Coronary artery (tissue), 2 donors: ENCODE data around the gene FAM13A.
"Not testable (repeated sequence)": the region's sequence is repeated elsewhere in the genome, so short reads cannot be mapped to it uniquely, and the experiment has no call there.

ENCODE experiments used
- DNase-seq: peaks from one replicate; pipeline ENCODE4 v3.0.0-alpha.2; 2017; ENCODE audit warnings: low spot score
- H3K27ac ChIP-seq, 2 donors: fragments of 200-600 bp; sonication (generic); one replicate each; pipeline ENCODE4 v1.5.1; 2016 to 2019
- H3K4me3 ChIP-seq: fragments of 200-600 bp; sonication (generic); 2 replicates; pipeline ENCODE4 v1.5.1; 2016; ENCODE audit warnings: mild to moderate bottlenecking, moderate library complexity
- CTCF ChIP-seq: fragments of 200-600 bp; sonication (generic); IDR thresholded peaks from one replicate; pipeline ENCODE4 v1.5.1; 2019; ENCODE audit warnings: antibody characterized with exemption

FAM13A gene

DNA sequence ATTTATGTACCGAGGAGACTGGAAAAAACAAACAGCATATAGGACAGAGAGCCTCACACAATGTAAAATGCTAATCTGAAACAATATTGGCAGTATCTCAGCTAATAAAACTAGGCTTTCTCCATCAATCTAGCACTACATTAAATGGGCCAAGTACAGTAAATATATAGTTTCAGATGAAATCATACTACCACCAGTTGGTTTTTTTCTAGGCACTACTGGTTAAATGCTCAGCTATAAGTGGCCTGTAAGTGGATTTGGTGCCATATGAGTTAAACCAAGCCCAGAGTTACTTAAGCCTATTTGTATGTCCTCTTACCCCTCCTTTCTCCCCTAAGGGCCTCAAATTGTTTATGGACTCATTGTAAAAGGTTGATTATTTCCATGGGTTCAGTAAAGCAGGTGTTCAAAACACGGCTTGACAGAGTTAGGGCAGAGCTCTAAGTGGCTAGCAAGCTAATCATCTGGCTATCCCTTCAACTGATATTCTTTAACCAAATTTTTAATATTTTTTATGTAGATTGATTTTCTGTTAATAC, 57.5 kb downstream of the FAM13A start:
- TF ChIP-seq CTCF: no peak
- Histone ChIP-seq H3K27ac (no peak overlapping the region), H3K4me3 (no peak overlapping the region)
- DNase-seq: no peak

- DNase-seq: no peak
- no peak for TF ChIP-seq CTCF
- Histone ChIP-seq H3K4me3 (no peak overlapping the region), H3K27ac (no peak overlapping the region)
Measured at GRCh38 chr4:88998891-88999290, 58.1 kb downstream of the FAM13A start.

GRCh38 chr4:88998001-88998400, 59.0 kb downstream of the FAM13A start:
- Histone ChIP-seq H3K27ac (no peak overlapping the region), H3K4me3 (no peak overlapping the region)
- TF ChIP-seq CTCF: no peak
- no peak for DNase-seq

DNA sequence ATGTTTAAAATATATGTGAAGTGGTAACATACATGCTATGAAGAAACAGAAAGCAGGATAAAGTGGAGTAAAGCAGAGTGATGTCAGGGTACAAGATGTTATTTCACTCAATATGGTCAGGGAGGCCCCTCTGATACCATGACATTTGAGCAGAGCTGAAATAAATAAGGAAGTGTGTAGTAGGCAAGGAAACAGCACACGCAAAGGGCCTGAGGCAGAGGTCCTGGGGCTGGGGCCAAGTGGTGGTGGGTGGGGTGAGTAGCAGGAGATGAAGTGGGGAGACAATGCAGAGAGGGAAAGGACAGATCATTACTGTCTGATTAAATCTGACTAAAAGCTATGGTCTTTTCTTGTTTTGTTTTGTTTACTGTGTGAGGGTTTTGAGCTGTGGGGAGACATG, 61.1 kb downstream of the FAM13A start:
- H3K4me3 ChIP-seq: no peak overlapping the region
- TF ChIP-seq CTCF: no peak
- no peak for DNase-seq
- H3K27ac ChIP-seq: no peak overlapping the region

- H3K27ac ChIP-seq, DNase-seq: not testable (repeated sequence)
Measured at GRCh38 chr4:88995257-88995656, 61.7 kb downstream of the FAM13A start.

GRCh38 chr4:88993246-88993645, 63.7 kb downstream of the FAM13A start:
- Histone ChIP-seq H3K4me3 (no peak overlapping the region), H3K27ac (no peak overlapping the region)
- TF ChIP-seq CTCF: no peak
- no peak for DNase-seq

More at GRCh38 chr4:88995257-88995656, 61.7 kb downstream of the FAM13A start:
- not testable (repeated sequence) for H3K4me3 ChIP-seq

- no peak for TF ChIP-seq CTCF
- Histone ChIP-seq H3K4me3 (no peak overlapping the region), H3K27ac (no peak overlapping the region)
- DNase-seq: no peak
Measured at GRCh38 chr4:88991746-88992145, 65.2 kb downstream of the FAM13A start.

DNA sequence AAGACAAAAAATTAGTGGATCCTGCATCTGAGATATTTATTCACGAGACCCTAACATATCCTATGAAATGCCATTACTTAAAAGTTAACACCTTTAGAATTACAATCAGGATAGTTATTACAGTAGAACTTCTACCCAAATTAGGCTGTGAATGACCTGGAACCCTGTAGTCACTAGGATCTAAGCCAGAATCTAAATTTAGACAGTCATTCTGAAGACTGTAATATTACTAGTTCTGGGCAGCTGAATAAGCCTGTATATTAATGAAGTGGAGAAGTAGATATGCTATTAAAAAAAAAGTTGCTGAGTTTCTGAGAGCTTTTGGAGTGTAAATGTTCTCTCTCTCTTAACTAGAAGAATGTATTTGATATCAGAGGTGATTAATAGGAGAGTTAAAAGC, 67.0 kb downstream of the FAM13A start:
- no peak for DNase-seq
- Histone ChIP-seq H3K4me3 (no peak overlapping the region), H3K27ac (no peak overlapping the region)
- no peak for TF ChIP-seq CTCF
